ENCODE results near the gene SUSD4.

Gene SUSD4

DNA sequence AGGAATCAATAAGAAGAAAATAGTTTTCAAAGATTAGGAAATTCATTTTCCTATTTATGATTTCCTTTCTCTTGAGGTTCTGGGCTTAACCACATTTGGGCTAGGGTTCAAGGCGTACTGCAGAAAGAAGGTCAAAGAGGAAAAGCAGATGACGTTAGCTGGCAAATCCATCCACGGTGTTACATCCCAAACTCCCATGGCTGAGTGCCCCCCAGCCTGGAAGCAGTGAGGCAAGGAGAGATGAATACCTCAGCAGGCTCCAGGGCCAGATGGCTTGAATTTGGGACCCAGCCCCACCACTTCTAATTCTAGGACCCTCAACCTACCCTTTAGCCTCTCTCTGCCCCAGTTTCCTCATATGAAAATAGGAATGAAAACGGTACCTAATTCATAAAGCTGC, 17.7 kb downstream of the SUSD4 start:
- no peaks in the 10 kb centered on the region for H3K36me3 ChIP-seq (ENCODE audit: insufficient read depth, low read length)
- H3K9me3 ChIP-seq (ENCODE audit: control insufficient read depth, insufficient read depth, low read length), result no peaks in the 10 kb centered on the region
- no peaks in the 10 kb centered on the region for H3K4me1 ChIP-seq (ENCODE audit: insufficient read depth, low read length)
- H3K9ac ChIP-seq (ENCODE audit: low read depth, low read length), result no peak overlapping the region

DNA sequence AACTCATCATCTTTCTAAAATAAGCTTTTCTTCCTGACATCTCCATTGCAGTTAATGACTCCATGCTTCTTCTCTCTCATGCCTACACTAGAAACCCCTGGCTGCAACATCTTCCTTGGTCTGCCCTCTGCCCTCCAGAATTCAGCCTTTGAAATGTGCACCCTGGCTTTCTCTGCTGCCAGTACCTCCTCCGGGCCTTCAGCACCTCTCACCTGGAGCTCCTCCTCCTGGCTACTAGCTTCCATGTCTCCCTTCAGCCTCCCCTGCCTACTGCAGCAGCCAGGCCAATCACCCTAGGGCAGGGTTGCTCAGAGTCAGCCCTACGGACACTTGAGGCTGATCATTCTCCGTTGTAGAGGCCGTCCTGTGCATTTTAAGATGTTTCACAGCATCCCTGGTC, 18.3 kb downstream of the SUSD4 start:
- Histone ChIP-seq H3K36me3 (ENCODE audit: insufficient read depth, low read length) (no peaks in the 10 kb centered on the region), H3K9me3 (ENCODE audit: control insufficient read depth, insufficient read depth, low read length) (no peaks in the 10 kb centered on the region), H3K9ac (ENCODE audit: low read depth, low read length) (no peak overlapping the region), H3K4me1 (ENCODE audit: insufficient read depth, low read length) (no peaks in the 10 kb centered on the region)

DNA sequence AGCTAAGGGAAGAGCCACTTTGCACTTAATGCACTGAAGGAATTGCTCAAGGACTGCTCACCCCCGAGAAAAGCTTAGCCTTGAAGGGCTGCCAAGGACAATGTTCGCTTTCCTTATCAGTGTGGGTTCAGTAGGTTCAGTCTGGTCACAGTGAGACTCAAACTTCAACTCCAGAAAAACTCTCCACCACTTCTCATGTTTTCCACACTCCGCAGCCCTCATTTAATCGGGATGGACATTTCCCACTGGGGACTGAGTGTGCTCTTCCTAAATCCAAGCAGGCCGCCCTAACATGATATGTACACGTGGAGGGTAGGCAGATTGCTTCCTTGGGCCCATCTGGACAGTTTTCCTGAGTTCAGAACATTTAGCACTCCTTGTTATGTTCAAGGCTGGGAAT, 19.5 kb downstream of the SUSD4 start:
- Histone ChIP-seq H3K4me1 (ENCODE audit: insufficient read depth, low read length) (no peaks in the 10 kb centered on the region), H3K36me3 (ENCODE audit: insufficient read depth, low read length) (no peaks in the 10 kb centered on the region), H3K9me3 (ENCODE audit: control insufficient read depth, insufficient read depth, low read length) (no peaks in the 10 kb centered on the region; the same call in 1 of the 2 replicates)

DNA sequence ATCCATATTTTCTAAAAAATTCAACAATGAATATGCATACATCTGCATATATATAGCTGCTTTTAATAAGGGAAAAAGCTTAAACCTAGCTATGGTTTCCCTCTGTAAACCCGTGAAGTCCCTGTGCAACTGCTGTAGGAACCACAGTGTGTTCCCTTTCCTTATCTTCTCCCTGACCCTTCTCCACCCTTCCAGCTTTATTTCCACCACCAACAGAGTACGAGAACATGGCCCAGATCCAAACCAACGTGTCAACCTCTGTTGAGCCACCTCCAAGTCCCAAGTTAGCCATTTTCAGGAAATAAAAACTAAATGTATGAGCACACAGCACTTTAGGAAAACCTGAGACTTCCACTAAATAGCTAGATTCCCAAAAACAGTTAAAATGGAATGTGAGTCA, 20.3 kb downstream of the SUSD4 start:
- Histone ChIP-seq H3K4me1 (ENCODE audit: insufficient read depth, low read length) (no peaks in the 10 kb centered on the region), H3K9ac (ENCODE audit: low read depth, low read length) (no peak overlapping the region)

More for the DNA sequence above, 19.5 kb downstream of the SUSD4 start:
- H3K9ac ChIP-seq (ENCODE audit: low read depth, low read length), result no peak overlapping the region

DNA sequence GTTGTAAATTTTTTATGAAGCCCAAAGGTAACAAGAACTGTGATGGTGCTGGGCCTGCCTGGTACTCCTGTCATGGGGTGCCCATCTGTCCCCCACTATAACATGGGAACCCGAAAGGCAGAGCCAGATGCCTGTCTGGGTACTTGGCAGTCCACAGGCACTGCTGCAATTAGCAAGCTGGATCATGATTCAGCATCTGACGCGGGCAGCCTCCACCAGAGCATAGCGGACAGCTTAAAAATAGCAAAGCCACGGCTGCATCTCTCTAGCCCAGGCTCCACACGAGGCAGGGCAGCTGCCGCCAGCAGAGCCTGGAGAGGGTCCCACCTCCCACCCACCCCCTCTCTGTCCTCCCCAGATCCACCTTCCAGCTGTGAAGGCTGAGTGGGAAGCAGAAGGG, 22.9 kb downstream of the SUSD4 start:
- Histone ChIP-seq H3K36me3 (ENCODE audit: insufficient read depth, low read length) (no peaks in the 10 kb centered on the region), H3K9ac (ENCODE audit: low read depth, low read length) (no peak overlapping the region), H3K4me1 (ENCODE audit: insufficient read depth, low read length) (no peaks in the 10 kb centered on the region), H3K9me3 (ENCODE audit: control insufficient read depth, insufficient read depth, low read length) (no peaks in the 10 kb centered on the region; the same call in 1 of the 2 replicates)

More for the DNA sequence above, 20.3 kb downstream of the SUSD4 start:
- Histone ChIP-seq H3K9me3 (ENCODE audit: control insufficient read depth, insufficient read depth, low read length) (no peaks in the 10 kb centered on the region; the same call in 1 of the 2 replicates), H3K36me3 (ENCODE audit: insufficient read depth, low read length) (no peaks in the 10 kb centered on the region)

DNA sequence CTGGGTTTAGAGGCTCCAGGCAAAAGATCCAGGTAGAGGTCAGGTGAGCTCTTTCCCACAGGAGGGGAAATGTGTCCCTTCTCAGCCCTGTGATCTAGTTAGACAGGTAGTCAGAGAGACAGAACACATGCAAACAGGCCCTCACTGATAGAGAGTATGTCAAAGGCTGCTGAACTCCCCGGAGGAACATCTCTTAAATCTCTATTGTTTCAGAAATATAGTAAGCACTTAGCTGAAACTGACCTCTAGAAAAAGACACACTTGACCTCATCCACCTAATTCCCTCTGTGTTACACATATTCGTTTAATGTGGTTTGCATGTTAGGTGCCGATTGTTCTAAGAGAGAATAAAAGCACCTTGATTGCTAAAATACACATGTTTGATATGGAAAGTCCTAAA, 23.3 kb downstream of the SUSD4 start:
- Histone ChIP-seq H3K9me3 (ENCODE audit: control insufficient read depth, insufficient read depth, low read length) (no peaks in the 10 kb centered on the region; the same call in 1 of the 2 replicates), H3K9ac (ENCODE audit: low read depth, low read length) (no peak overlapping the region), H3K4me1 (ENCODE audit: insufficient read depth, low read length) (no peaks in the 10 kb centered on the region), H3K36me3 (ENCODE audit: insufficient read depth, low read length) (no peaks in the 10 kb centered on the region)

DNA sequence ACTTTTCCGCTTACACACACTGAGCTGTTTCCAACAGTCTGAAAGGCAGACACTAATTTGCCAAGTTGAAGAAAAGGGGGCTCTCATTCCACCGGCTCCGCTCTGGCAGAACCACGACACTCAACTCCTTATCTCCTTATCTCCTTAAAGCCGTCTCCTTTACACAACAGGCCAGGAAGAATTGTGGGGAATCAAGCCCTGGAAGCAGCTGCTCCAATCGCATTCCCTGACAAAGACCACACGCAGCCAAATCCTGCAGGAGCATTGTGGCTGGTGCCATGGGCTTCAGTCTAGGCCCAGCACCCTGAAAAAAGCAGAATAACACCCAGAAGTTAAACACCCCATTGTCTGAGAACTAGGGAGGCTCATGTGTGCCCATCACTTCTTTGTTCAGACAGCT, 24.1 kb downstream of the SUSD4 start:
- Histone ChIP-seq H3K4me1 (ENCODE audit: insufficient read depth, low read length) (no peaks in the 10 kb centered on the region), H3K9ac (ENCODE audit: low read depth, low read length) (no peak overlapping the region), H3K36me3 (ENCODE audit: insufficient read depth, low read length) (no peaks in the 10 kb centered on the region), H3K9me3 (ENCODE audit: control insufficient read depth, insufficient read depth, low read length) (no peaks in the 10 kb centered on the region; the same call in 1 of the 2 replicates)

DNA sequence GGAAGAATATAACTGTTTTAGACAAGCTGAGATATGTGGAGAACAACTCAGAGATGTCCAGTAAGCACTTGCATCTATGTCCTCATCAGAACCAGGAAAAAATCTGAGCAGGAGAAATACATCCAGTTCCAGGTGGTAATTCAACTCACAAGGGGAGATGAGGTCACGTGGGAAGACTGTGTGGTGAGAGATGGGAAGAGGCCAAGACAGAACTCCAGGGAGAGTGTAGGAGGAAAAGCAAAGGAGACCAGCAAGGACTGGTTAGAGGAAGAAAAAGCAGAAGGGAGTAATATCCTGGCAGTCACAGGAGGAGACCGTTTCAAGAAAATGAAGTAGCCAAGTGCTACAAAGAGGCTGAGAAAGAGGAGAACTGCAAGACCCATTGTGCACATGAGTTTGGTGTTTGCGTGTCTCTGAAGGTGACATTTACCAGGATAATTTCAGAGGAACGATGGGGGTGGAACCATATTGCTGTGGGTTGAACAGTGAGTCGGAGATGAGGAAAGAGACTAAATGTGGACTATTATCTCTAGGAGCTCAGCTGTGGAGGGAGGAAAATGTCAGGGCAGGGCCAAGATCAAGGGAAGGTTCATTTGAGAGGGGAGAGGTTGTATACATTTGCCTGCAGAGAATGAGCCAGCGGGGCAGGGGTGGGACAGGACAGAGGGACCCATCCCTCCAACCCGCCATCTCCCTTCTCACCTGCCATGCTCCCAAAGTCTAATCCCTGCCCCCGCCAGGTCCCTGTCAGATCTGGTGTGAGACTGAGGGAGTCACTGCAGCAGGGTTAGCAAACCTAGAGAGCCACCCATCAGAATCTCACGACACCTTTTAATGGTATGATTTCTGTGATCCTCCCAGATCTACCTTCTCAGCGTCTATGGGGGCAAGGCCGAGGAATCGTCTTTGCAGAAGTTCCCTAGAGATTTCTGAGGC, 24.9 kb downstream of the SUSD4 start:
- no peak overlapping the region for H3K9ac ChIP-seq (ENCODE audit: low read depth, low read length)
- no peaks in the 10 kb centered on the region; the same call in 1 of the 2 replicates for H3K9me3 ChIP-seq (ENCODE audit: control insufficient read depth, insufficient read depth, low read length)
- H3K4me1 ChIP-seq (ENCODE audit: insufficient read depth, low read length), result no peaks in the 10 kb centered on the region
- no peaks in the 10 kb centered on the region for H3K36me3 ChIP-seq (ENCODE audit: insufficient read depth, low read length)

DNA sequence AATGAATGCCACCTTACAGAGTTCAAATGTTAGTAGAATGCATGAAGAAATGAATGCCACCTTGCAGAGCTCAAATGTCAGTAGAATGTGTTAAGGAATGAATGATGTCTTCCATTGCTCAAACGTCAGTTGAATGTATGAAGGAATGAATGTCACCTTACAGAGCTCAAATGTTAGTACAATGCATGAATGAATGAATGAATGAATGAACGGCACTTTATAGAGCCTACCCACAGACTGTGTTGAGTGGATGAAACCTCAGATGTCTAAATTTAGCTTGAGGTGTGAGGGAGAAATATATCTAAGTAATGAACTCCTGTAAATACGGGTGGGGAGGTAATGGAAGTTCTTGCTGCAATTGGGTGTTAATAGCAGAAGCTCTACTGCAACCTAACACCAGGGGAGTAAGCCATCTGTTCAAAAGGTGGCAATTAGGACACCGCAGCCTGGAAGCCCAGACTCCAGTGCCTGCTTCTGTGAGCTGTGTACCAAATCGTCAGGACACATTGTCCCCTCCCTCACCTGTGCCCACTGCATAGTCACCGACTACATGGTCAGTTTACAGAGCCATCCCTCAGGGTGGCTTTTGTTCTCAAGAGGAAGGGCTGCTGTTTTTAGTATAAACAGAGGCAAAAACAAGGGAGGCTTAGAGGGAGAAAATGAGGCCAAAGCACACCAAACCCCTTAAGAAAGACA, 26.7 kb downstream of the SUSD4 start:
- Histone ChIP-seq H3K9me3 (ENCODE audit: control insufficient read depth, insufficient read depth, low read length) (no peaks in the 10 kb centered on the region; the same call in 1 of the 2 replicates), H3K4me1 (ENCODE audit: insufficient read depth, low read length) (no peaks in the 10 kb centered on the region), H3K9ac (ENCODE audit: low read depth, low read length) (no peak overlapping the region), H3K36me3 (ENCODE audit: insufficient read depth, low read length) (no peaks in the 10 kb centered on the region)

DNA sequence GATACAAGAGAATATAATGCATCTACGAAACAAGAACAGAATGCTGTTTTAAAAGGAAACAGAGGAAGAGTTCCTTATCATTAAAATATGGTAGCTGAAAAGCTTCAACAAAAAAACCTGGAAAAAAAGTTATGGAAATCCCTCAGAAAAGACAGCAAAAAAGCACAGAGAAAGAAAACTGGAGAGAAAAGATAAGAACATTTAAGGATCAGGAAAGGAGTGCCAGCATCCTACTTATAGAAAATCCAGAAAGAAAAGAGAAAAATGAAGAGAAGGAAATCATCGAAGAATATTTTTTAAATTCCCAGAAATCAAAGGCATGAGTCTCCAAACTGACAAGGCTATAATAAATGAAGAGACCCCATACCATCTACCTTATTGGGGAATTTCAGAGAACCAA, 29.8 kb downstream of the SUSD4 start:
- Histone ChIP-seq H3K36me3 (ENCODE audit: insufficient read depth, low read length) (no peaks in the 10 kb centered on the region), H3K9me3 (ENCODE audit: control insufficient read depth, insufficient read depth, low read length) (no peaks in the 10 kb centered on the region), H3K4me1 (ENCODE audit: insufficient read depth, low read length) (no peaks in the 10 kb centered on the region), H3K9ac (ENCODE audit: low read depth, low read length) (no peak overlapping the region)

DNA sequence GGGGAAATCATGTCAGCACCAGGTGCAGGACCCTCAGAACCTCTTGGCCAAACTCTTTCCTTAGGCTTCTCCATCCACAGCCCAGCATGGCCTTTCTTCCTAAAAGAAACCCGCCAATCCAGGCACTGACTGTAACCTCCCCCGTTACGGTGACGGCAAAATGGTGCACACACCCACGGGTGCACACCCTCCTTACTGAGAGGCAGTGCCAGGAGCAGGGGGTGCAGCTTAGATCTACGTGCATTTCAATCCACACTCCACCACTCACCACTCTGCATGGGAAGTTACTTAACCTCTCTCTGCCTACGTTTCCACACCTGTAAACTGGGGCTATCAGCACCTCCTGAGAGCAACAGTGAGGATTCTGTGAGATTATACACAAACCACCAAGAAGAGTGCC, 31.0 kb downstream of the SUSD4 start:
- Histone ChIP-seq H3K4me1 (ENCODE audit: insufficient read depth, low read length) (no peaks in the 10 kb centered on the region), H3K36me3 (ENCODE audit: insufficient read depth, low read length) (no peaks in the 10 kb centered on the region), H3K9me3 (ENCODE audit: control insufficient read depth, insufficient read depth, low read length) (no peaks in the 10 kb centered on the region), H3K9ac (ENCODE audit: low read depth, low read length) (no peak overlapping the region)

DNA sequence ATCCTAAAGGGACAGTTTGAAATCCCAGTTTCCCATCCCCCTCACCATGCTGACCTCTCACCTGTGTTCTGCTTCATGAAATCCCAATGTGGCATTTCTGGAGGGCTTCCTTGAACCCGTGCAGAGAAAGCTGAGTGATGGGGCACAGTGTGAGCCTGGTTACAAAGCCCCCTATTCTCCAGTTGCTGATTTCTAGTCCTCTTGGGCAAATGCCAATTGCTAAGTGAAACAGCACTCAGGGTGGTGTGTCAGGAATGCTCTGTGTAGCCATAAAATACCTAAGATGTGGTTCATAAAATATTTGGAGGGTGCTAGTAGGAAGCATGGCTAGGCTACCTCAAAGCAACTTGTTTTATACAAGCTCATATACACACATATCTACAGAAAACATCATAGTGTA, 32.0 kb downstream of the SUSD4 start:
- no peaks in the 10 kb centered on the region for H3K36me3 ChIP-seq (ENCODE audit: insufficient read depth, low read length)
- H3K9me3 ChIP-seq (ENCODE audit: control insufficient read depth, insufficient read depth, low read length), result no peaks in the 10 kb centered on the region
- H3K4me1 ChIP-seq (ENCODE audit: insufficient read depth, low read length), result no peaks in the 10 kb centered on the region
- no peak overlapping the region for H3K9ac ChIP-seq (ENCODE audit: low read depth, low read length)

DNA sequence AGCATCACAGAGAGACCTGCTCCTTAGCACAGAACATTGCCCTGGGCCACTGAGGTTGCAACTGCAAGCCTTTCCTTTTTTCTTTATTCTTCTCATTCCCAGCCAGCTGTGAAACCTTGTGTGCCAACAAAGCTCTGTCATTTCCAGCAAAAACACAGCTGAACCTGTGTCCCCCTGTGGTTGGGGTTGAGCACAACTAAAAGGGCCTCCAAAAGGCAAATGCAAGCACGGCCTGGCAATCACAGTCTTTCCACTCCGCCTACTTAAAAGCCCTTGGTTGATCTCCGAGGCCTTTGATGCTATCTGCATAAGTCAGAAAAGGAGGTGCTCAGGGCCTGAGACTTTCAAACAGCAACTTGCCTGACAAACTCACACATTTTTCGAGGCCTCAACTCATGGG, 32.7 kb downstream of the SUSD4 start:
- H3K9me3 ChIP-seq (ENCODE audit: control insufficient read depth, insufficient read depth, low read length), result no peaks in the 10 kb centered on the region
- no peaks in the 10 kb centered on the region for H3K4me1 ChIP-seq (ENCODE audit: insufficient read depth, low read length)

DNA sequence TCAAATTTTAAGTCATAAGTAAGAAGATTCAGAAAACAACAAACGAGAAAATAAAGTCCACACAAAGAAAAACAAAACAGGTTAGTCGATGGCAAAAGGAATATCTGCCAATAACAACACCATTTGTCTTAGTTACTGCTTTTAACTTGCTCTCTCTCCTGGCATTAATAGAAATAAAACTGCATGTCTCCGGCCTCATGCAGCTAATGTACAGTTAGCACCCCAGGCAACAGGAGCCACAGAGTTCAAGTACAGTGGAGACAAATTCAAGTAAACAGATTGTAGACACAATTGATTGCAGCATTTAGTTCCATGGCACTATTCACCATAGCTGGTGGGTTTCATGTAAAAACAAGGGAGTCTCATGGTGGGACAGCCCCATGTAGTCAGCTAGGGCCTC, 33.5 kb downstream of the SUSD4 start:
- H3K9ac ChIP-seq (ENCODE audit: low read depth, low read length), result no peak overlapping the region
- no peaks in the 10 kb centered on the region for H3K9me3 ChIP-seq (ENCODE audit: control insufficient read depth, insufficient read depth, low read length)
- no peaks in the 10 kb centered on the region for H3K36me3 ChIP-seq (ENCODE audit: insufficient read depth, low read length)
- no peaks in the 10 kb centered on the region for H3K4me1 ChIP-seq (ENCODE audit: insufficient read depth, low read length)

More for the DNA sequence above, 32.7 kb downstream of the SUSD4 start:
- Histone ChIP-seq H3K9ac (ENCODE audit: low read depth, low read length) (no peak overlapping the region), H3K36me3 (ENCODE audit: insufficient read depth, low read length) (no peaks in the 10 kb centered on the region)

Data from ES-I3 (cell line).